GM19240 (cell line): Measurements from ENCODE around the gene PITX3.
A peak's percentile ranks its signal among the peaks of the same experiment; 100 is the strongest.

ENCODE experiments used
- DNase-seq: peaks from one replicate; pipeline ENCODE4 v3.0.0; 2011; ENCODE audit warnings: low spot score; ENCODE audit not compliant: insufficient read length

PITX3 gene

GRCh38 chr10:102241444-102242117, at the start of gene PITX3:
Gene PITX3, minus strand, starts transcription at chr10:102241512. Its CDS starts 9,432 bp downstream, at chr10:102232080.
- peak; percentile 90 for DNase-seq

- no peak for DNase-seq
Measured at GRCh38 chr10:102289840-102290239, 48.5 kb upstream of the PITX3 start.

GRCh38 chr10:102289356-102289755, 48.0 kb upstream of the PITX3 start:
- no peak for DNase-seq

- DNase-seq: no peak
Measured at GRCh38 chr10:102287991-102288390, 46.7 kb upstream of the PITX3 start.

GRCh38 chr10:102287538-102287937, 46.2 kb upstream of the PITX3 start:
- no peak for DNase-seq

- no peak for DNase-seq
Measured at GRCh38 chr10:102286216-102286615, 44.9 kb upstream of the PITX3 start.

GRCh38 chr10:102285133-102285532, 43.8 kb upstream of the PITX3 start:
- DNase-seq: no peak

- no peak for DNase-seq
Measured at GRCh38 chr10:102284531-102284930, 43.2 kb upstream of the PITX3 start.

- no peak for DNase-seq
Measured at GRCh38 chr10:102283890-102284289, 42.6 kb upstream of the PITX3 start.

- no peak for DNase-seq
Measured at GRCh38 chr10:102283488-102283887, 42.2 kb upstream of the PITX3 start.

- DNase-seq: no peak
Measured at GRCh38 chr10:102281102-102281487, 39.8 kb upstream of the PITX3 start.

GRCh38 chr10:102280397-102281101, 39.2 kb upstream of the PITX3 start:
- DNase-seq: no peak

- no peak for DNase-seq
Measured at GRCh38 chr10:102279104-102279503, 37.8 kb upstream of the PITX3 start.

GRCh38 chr10:102275343-102275742, 34.0 kb upstream of the PITX3 start:
- no peak for DNase-seq

- DNase-seq: no peak
Measured at GRCh38 chr10:102274062-102274461, 32.8 kb upstream of the PITX3 start.

GRCh38 chr10:102269017-102269416, 27.7 kb upstream of the PITX3 start:
- DNase-seq: no peak

- DNase-seq: no peak
Measured at GRCh38 chr10:102268375-102268888, 27.1 kb upstream of the PITX3 start.

- no peak for DNase-seq
Measured at GRCh38 chr10:102267748-102268147, 26.4 kb upstream of the PITX3 start.

- no peak for DNase-seq
Measured at GRCh38 chr10:102266670-102267069, 25.4 kb upstream of the PITX3 start.

- no peak for DNase-seq
Measured at GRCh38 chr10:102264371-102264770, 23.1 kb upstream of the PITX3 start.

- no peak for DNase-seq
Measured at GRCh38 chr10:102262744-102263370, 21.5 kb upstream of the PITX3 start.

GRCh38 chr10:102261842-102262241, 20.5 kb upstream of the PITX3 start:
- DNase-seq: no peak
